HEK293 (cell line): ENCODE data around the gene RAC2.

Experiments used
- PRDM10 ChIP-seq: fragments of 450-650 bp; formaldehyde crosslinking; IDR thresholded peaks from 2 replicates; pipeline ENCODE4 v1.5.1; 2016; ENCODE audit warnings: missing biosample characterization, missing genetic modification characterization

Gene RAC2

GRCh38 chr22:37175414-37176281 lies 68.4 kb downstream of the RAC2 start (continued):
- TF ChIP-seq PRDM10 (tag by site-specific recombination): no peak
